HepG2 (cell line): Measurements from ENCODE around the gene DOCK4. TPM values are rescaled to one million over a fixed set of nuclear protein-coding genes. Genes with fewer than 3 reads are reported as not detected.

Experiments used
- ATAC-seq: fragments of 200-7000 bp; cut with Tn5 transposase; 3 replicates; pipeline ENCODE4 v1.9.1; 2020; ENCODE audit warnings: mild to moderate bottlenecking, moderate library complexity
- BruUV-seq: library from RNA; stranded (reverse); fragments of 400-500 nt; replicated peaks from 2 replicates; lab custom pipeline; 2021; lab: Mats Ljungman, UMichigan
- CTCF ChIA-PET: fragments of 300-600 bp; formaldehyde crosslinking; extraction: SDS; loops from one replicate; lab custom pipeline; 2021; ENCODE audit warnings: low total read pairs, inconsistent platforms, low intra/inter-chr PET ratio; lab: Yijun Ruan, JAX
- POLR2A ChIA-PET: fragments of 350-600 bp; sonication (Branson Sonifier 250); formaldehyde crosslinking; loops from one replicate; lab custom pipeline; 2020; ENCODE audit warnings: antibody characterized with exemption, inconsistent platforms; lab: Yijun Ruan, JAX
- DNase-seq: peaks from one replicate; pipeline ENCODE4 v3.0.0-alpha.2; 2015; ENCODE audit warnings: low spot score
- FAIRE-seq: peaks from 3 replicates; lab custom pipeline; 2011; peaks lifted over from hg19 to GRCh38; lab: Jason Lieb, UNC
- H2AFZ ChIP-seq: one replicate; pipeline ENCODE4 v1.6.1; 2011; ENCODE audit warnings: low read length, inconsistent platforms
- H3K27ac ChIP-seq: fragments of 300-600 bp; 3 replicates; pipeline ENCODE4 v1.8.0; 2011; ENCODE audit warnings: mixed run types, mild to moderate bottlenecking, mixed read lengths, low read length, inconsistent platforms; ENCODE audit not compliant: insufficient read depth; ENCODE audit errors: extremely low read length
- H3K27me3 ChIP-seq, 2 experiments: fragments of 200-600 bp in 1 of 2; 2 replicates in 1 of 2; 3 replicates in 1 of 2; pipeline versions ENCODE4 v1.6.0 to v1.8.0; 2011; ENCODE audit warnings: low read length in 2 of 2, mild to moderate bottlenecking in 2 of 2, moderate library complexity in 2 of 2, inconsistent platforms in 1 of 2; ENCODE audit not compliant: insufficient read depth in 2 of 2, control insufficient read depth in 1 of 2
- H3K36me3 ChIP-seq, 2 experiments: fragments of 200-600 bp in 1 of 2; replicated peaks in 1 of 2; 2 replicates in 1 of 2; 3 replicates in 1 of 2; pipeline versions ENCODE4 v1.5.1 to v1.8.0; 2011; ENCODE audit warnings: low read length in 2 of 2, inconsistent platforms in 1 of 2; ENCODE audit not compliant: insufficient read depth in 2 of 2, control insufficient read depth in 1 of 2
- H3K4me1 ChIP-seq: 2 replicates; pipeline ENCODE4 v1.5.1; 2012; ENCODE audit warnings: low read length, inconsistent platforms; ENCODE audit not compliant: insufficient read depth
- H3K4me2 ChIP-seq: 2 replicates; pipeline ENCODE4 v1.6.0; 2011; ENCODE audit warnings: low read depth, low read length, inconsistent platforms
- H3K4me3 ChIP-seq, 3 experiments: fragments of 200-600 bp in 1 of 3; sonication (generic), shearing (Covaris generic) in 1 of 3; replicated peaks in 1 of 3; 2 replicates each; pipeline ENCODE4 v1.5.1; 2011 to 2016; ENCODE audit warnings: low read length in 3 of 3, inconsistent platforms in 2 of 3, low read depth in 2 of 3, mild to moderate bottlenecking in 2 of 3, control low read depth in 1 of 3, mixed read lengths in 1 of 3; ENCODE audit not compliant: insufficient read depth in 1 of 3
- H3K79me2 ChIP-seq: one replicate; pipeline ENCODE4 v1.6.1; 2011; ENCODE audit warnings: low read length, inconsistent platforms; ENCODE audit not compliant: insufficient read depth
- H3K9ac ChIP-seq: 2 replicates; pipeline ENCODE4 v1.6.0; 2011; ENCODE audit warnings: mild to moderate bottlenecking, low read depth, low read length, inconsistent platforms; ENCODE audit not compliant: insufficient read depth
- H3K9me3 ChIP-seq: 2 replicates; pipeline ENCODE4 v1.5.1; 2012; ENCODE audit warnings: mild to moderate bottlenecking, low read length
- H4K20me1 ChIP-seq: 2 replicates; pipeline ENCODE4 v1.6.0; 2011; ENCODE audit warnings: inconsistent platforms, mild to moderate bottlenecking, low read length, moderate library complexity; ENCODE audit not compliant: insufficient read depth
- AKAP8 ChIP-seq: sonication (generic); formaldehyde crosslinking; IDR thresholded peaks from 2 replicates; pipeline ENCODE4 v1.5.1; 2020; ENCODE audit warnings: mild to moderate bottlenecking, missing genetic modification reagents
- ATF3 ChIP-seq: sonication (generic); formaldehyde crosslinking; IDR thresholded peaks from 2 replicates; pipeline ENCODE4 v1.4.0; 2020; ENCODE audit warnings: missing genetic modification reagents
- DNMT3B ChIP-seq: conservative IDR thresholded peaks from 2 replicates; pipeline ENCODE4 v1.6.1; 2016; ENCODE audit warnings: missing biosample characterization, control low read depth
- KDM1A ChIP-seq: IDR thresholded peaks from 2 replicates; pipeline ENCODE4 v1.6.1; 2016; ENCODE audit warnings: missing compliant biosample characterization
- MED1 ChIP-seq: sonication (generic); formaldehyde crosslinking; IDR thresholded peaks from 2 replicates; pipeline ENCODE4 v1.4.0; 2020; ENCODE audit warnings: missing genetic modification reagents
- NFE2L1 ChIP-seq: sonication (generic); formaldehyde crosslinking; IDR thresholded peaks from 2 replicates; pipeline ENCODE4 v1.4.0; 2020; ENCODE audit warnings: missing genetic modification reagents, mild to moderate bottlenecking, borderline replicate concordance
- NONO ChIP-seq, 2 experiments: fragments of 450-650 bp in 1 of 2; sonication (generic) in 1 of 2; formaldehyde crosslinking in 1 of 2; IDR thresholded peaks in 1 of 2; conservative IDR thresholded peaks in 1 of 2; 2 replicates each; pipeline versions ENCODE4 v1.6.1 to v1.8.0; 2017 to 2022; ENCODE audit warnings: mild to moderate bottlenecking in 1 of 2, missing genetic modification reagents in 1 of 2, moderate library complexity in 1 of 2
- SALL2 ChIP-seq: sonication (generic); formaldehyde crosslinking; IDR thresholded peaks from 2 replicates; pipeline ENCODE4 v1.8.1; 2023; ENCODE audit warnings: mild to moderate bottlenecking, missing genetic modification reagents, inconsistent platforms
- ZFP1 ChIP-seq: IDR thresholded peaks from 2 replicates; pipeline ENCODE4 v1.6.1; 2016
- ZNF781 ChIP-seq: sonication (generic); formaldehyde crosslinking; IDR thresholded peaks from 2 replicates; pipeline ENCODE4 v1.5.1; 2020; ENCODE audit warnings: borderline replicate concordance, mild to moderate bottlenecking, missing genetic modification reagents; ENCODE audit errors: not compliant biosample characterization
- ZNF878 ChIP-seq: sonication (generic); formaldehyde crosslinking; IDR thresholded peaks from 2 replicates; pipeline ENCODE4 v1.8.1; 2023; ENCODE audit warnings: mild to moderate bottlenecking, missing genetic modification reagents, moderate library complexity
- WGBS: methylation state at CpG from one replicate; pipeline ENCODE4 v1.1.6; 2017; ENCODE audit warnings: low lambda C conversion rate; 5-methylcytosine and 5-hydroxymethylcytosine counted together
- in situ Hi-C: cut with HindIII; loops from 2 replicates; pipeline ENCODE4 v1.10.0; 2017; ENCODE audit warnings: low pct_unique_long_range_greater_than_20kb; ENCODE audit not compliant: extremely low pct_ligation_motif_present
- intact Hi-C: fragments of 100-400 bp; cut with micrococcal nuclease; formaldehyde crosslinking; loops from one replicate; pipeline ENCODE4 v1.10.0; 2022; ENCODE audit not compliant: unreplicated experiment
- polyA plus RNA-seq, 8 experiments: library from polyadenylated mRNA; depleted of rRNA in 3 of 8; stranded (reverse) in 7 of 8; unstranded in 1 of 8; fragments of >200 nt; fragmentation: Illumina TruSeq in 4 of 8; extraction: Trizol in 4 of 8; gene quantifications; 2 replicates each; pipeline versions ENCODE4 v1.2.1 to v1.2.3, GENCODE V29; 2011 to 2016; ENCODE audit warnings: low read depth in 4 of 8, missing spikeins in 1 of 8, mixed read lengths in 1 of 8; ENCODE audit not compliant: insufficient read depth in 1 of 8
- total RNA-seq, 5 experiments: library from RNA; depleted of rRNA; stranded (reverse); fragments of >200 nt; fragmentation: Illumina TruSeq; extraction: Trizol; gene quantifications; 2 replicates each; pipeline ENCODE4 v1.2.3, GENCODE V29; 2016; ENCODE audit warnings: low read depth in 1 of 5
- TF ChIP-seq, protein P1 (sequence below): sonication (generic); formaldehyde crosslinking; IDR thresholded peaks from 2 replicates; pipeline ENCODE4 v1.5.0; 2020; ENCODE audit warnings: missing genetic modification reagents, mild to moderate bottlenecking, borderline replicate concordance
- TF ChIP-seq, protein P2 (sequence below): sonication (generic); formaldehyde crosslinking; conservative IDR thresholded peaks from 2 replicates; pipeline ENCODE4 v1.8.0; 2022; ENCODE audit warnings: low read depth, missing genetic modification reagents
- TF ChIP-seq, protein P3 (sequence below): sonication (generic); formaldehyde crosslinking; IDR thresholded peaks from 2 replicates; pipeline ENCODE4 v1.4.0; 2020; ENCODE audit warnings: missing genetic modification reagents

DOCK4 gene
- total and polyA plus RNA-seq, 2 of the 13 experiments (the other 11 are each of a cell fraction or from before 2014, with no cell fraction given), result 13.5 to 17.4 TPM

GRCh38 chr7:112115880-112116279 is 90.3 kb downstream of the DOCK4 start (continued):
- no peak for TF ChIP-seq NFE2L1 (CRISPR knock-in tag)

DNA sequence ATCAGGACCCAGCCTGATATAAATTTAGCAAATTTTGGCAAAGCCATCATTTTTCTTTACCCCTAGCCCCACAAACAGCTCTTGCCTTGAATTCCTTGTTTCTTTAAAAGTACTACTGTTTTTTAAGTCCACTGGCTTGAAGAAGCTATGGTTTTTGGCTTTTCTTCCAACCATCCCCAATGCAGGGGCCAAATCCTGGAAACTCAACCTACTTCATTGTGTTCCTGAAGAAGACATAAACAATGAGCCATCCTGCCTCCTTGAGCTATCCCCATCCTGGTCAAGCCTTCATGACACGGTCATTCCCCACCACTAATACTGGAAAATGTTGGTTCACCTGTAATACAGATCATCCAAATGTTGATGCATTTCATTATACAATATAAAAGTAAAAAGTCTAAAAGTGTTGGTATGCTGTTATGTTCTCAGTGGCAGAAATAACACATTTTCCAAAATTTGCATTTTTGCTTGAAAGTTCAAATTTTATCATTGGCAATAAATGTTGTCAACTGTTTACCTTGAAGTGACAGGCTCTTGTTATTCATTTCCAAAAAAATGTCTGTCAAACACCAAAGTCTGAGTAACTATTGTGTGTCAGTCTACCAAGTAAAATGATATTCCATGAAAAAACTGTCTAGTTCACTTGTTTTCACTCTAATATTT is 92.2 kb downstream of the DOCK4 start:
- ATAC-seq (no peak), DNase-seq (no peak), FAIRE-seq (no peak)
- Histone ChIP-seq H3K27me3 (no peaks in the 10 kb centered on the region), H3K9me3 (no peaks in the 10 kb centered on the region), H3K36me3 (no peaks in the 10 kb centered on the region; a peak in 1 of 5 replicates), H3K4me2 (no peak overlapping the region), H3K27ac (no peak overlapping the region), H4K20me1 (peaks cover 3% of the 10 kb centered on the region), H3K9ac (no peak overlapping the region), H3K79me2 (peaks cover 6% of the 10 kb centered on the region), H3K4me1 (no peaks in the 10 kb centered on the region), H2AFZ (no peak overlapping the region), H3K4me3 (no peak overlapping the region)
- BruUV-seq, result no TSS peak
- ChIA-PET POLR2A (no interaction called here), CTCF (no interaction called here)
- TF ChIP-seq ATF3 (CRISPR knock-in tag) (no peak), ZFP1 (CRISPR knock-in tag) (no peak), ZNF878 (CRISPR knock-in tag) (no peak), ZNF781 (no peak), DNMT3B (no peak), SALL2 (CRISPR knock-in tag) (no peak), MED1 (CRISPR knock-in tag) (no peak), AKAP8 (CRISPR knock-in tag) (no peak), KDM1A (CRISPR knock-in tag) (no peak), NONO (IDR thresholded peaks at IDR 0.05) (no peak), NONO (CRISPR knock-in tag; conservative IDR thresholded peaks at IDR 0.05) (no peak)
- TF ChIP-seq, protein P1, sequence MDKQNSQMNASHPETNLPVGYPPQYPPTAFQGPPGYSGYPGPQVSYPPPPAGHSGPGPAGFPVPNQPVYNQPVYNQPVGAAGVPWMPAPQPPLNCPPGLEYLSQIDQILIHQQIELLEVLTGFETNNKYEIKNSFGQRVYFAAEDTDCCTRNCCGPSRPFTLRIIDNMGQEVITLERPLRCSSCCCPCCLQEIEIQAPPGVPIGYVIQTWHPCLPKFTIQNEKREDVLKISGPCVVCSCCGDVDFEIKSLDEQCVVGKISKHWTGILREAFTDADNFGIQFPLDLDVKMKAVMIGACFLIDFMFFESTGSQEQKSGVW, result no peak
- TF ChIP-seq, protein P2, sequence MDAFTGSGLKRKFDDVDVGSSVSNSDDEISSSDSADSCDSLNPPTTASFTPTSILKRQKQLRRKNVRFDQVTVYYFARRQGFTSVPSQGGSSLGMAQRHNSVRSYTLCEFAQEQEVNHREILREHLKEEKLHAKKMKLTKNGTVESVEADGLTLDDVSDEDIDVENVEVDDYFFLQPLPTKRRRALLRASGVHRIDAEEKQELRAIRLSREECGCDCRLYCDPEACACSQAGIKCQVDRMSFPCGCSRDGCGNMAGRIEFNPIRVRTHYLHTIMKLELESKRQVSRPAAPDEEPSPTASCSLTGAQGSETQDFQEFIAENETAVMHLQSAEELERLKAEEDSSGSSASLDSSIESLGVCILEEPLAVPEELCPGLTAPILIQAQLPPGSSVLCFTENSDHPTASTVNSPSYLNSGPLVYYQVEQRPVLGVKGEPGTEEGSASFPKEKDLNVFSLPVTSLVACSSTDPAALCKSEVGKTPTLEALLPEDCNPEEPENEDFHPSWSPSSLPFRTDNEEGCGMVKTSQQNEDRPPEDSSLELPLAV, result no peak
- TF ChIP-seq, protein P3, sequence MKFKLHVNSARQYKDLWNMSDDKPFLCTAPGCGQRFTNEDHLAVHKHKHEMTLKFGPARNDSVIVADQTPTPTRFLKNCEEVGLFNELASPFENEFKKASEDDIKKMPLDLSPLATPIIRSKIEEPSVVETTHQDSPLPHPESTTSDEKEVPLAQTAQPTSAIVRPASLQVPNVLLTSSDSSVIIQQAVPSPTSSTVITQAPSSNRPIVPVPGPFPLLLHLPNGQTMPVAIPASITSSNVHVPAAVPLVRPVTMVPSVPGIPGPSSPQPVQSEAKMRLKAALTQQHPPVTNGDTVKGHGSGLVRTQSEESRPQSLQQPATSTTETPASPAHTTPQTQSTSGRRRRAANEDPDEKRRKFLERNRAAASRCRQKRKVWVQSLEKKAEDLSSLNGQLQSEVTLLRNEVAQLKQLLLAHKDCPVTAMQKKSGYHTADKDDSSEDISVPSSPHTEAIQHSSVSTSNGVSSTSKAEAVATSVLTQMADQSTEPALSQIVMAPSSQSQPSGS (CRISPR knock-in tag), result no peak
- in situ Hi-C loops (no loop called here), intact Hi-C loops (no loop called here)
- WGBS, result 97% methylated on average over 1 of the region's 1 CpG
